IMR-90 (cell line): Measurements from ENCODE around the gene ERVW-1.

Source experiments
- RCOR1 ChIP-seq: IDR thresholded peaks from 2 replicates; pipeline ENCODE4 v1.6.1; 2012; ENCODE audit warnings: mild to moderate bottlenecking, low read length, improper control_type of control experiment; ENCODE audit not compliant: insufficient replicate concordance
- RFX5 ChIP-seq: IDR thresholded peaks from 2 replicates; pipeline ENCODE4 v1.8.0; 2012; ENCODE audit warnings: low read depth, mild to moderate bottlenecking, low read length, moderate library complexity

DNA sequence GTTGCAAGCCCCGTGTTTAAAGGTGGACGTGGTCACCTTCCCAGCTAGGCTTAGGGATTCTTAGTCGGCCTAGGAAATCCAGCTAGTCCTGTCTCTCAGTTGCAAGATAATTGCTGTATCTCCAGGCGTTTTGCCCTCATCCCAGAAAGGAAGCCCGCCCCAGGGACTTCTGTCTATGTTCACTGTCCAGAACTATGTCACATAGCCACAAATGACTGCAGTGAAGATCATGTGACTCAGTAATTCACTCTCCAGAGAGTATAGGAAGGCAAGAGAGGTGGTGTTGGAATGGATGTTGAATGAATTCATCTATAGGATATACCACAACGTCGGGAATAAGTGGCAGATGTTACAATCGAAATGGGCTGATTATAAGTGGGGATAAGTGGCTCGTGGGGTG is 349 bp upstream of the ERVW-1 start:
- TF ChIP-seq RFX5 (no peak), RCOR1 (no peak)
